ENCODE measurements around the gene SEMA4C.

- TF ChIP-seq POLR2AphosphoS5 (IDR thresholded peaks at IDR 0.05; ENCODE audit: borderline replicate concordance, low read depth, low read length): no peak
- TF ChIP-seq EZH2 (IDR thresholded peaks at IDR 0.05): no peak
- no peak for TF ChIP-seq FOXP2 (optimal IDR thresholded peaks at IDR 0.05; ENCODE audit: control extremely low read depth, extremely low read length, insufficient read depth)
Measured at GRCh38 chr2:96885432-96886347, 15.8 kb upstream of the SEMA4C start.

Data from SK-N-MC (cell line).